ENCODE data around the gene OR2T4. TPM values are rescaled to one million over a fixed set of nuclear protein-coding genes. Genes with fewer than 3 reads are reported as not detected.

The OR2T4 gene
- polyA plus RNA-seq, 1 donor from 2014 or later: not detected

DNA sequence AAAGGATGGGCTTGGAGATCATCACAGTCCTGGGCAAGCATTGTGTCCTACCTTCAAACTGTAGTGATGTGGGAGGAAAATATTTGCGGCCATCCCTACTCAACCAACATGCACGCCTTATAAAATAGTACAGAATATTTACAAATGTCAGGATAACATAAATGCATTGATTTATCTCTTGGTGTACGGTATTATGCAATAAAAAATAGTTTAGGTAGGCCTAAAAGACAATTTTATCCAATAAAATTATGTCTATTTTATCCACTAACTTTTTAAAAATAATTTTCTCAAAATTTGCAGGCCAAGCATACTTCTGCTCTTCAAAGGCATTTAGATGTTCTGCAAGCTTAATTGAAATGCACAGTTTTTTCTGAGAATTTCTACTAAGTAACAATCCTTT lies 41.3 kb downstream of the OR2T4 start, which contains the start of gene OR2T1:
Gene OR2T1, plus strand, starts transcription at position 301 of the 400 bp plus-strand sequence. CDS start 3,100 bp downstream, outside the sequence.
- Histone ChIP-seq H3K79me2 (replicated peaks; ENCODE audit: insufficient read depth, low read length) (no peaks in the 10 kb centered on the region), H3K9me2 (ENCODE audit: insufficient read depth, low read length) (no peaks in the 10 kb centered on the region), H3F3A (ENCODE audit: insufficient read depth, low read length, poor library complexity, severe bottlenecking) (no peaks in the 10 kb centered on the region), H3K36me3 (ENCODE audit: insufficient read depth, low read length) (no peaks in the 10 kb centered on the region), H3K27me3 (ENCODE audit: insufficient read depth, low read depth, low read length) (no peaks in the 10 kb centered on the region), H3K9ac (ENCODE audit: low read length) (no peak within 1 kb of the TSS), H3K4me2 (ENCODE audit: low read length) (no peak within 1 kb of the TSS), H4K20me1 (ENCODE audit: insufficient read depth) (no peaks in the 10 kb centered on the region), H3K9me3 (ENCODE audit: low read length) (peaks cover 6% of the 10 kb centered on the region), H3K27ac (ENCODE audit: low read length) (no peak within 1 kb of the TSS), H3K4me3 (ENCODE audit: low read length) (no peak within 1 kb of the TSS), H2AFZ (ENCODE audit: low read depth, low read length) (no peak within 1 kb of the TSS)
- TF ChIP-seq, protein P1, sequence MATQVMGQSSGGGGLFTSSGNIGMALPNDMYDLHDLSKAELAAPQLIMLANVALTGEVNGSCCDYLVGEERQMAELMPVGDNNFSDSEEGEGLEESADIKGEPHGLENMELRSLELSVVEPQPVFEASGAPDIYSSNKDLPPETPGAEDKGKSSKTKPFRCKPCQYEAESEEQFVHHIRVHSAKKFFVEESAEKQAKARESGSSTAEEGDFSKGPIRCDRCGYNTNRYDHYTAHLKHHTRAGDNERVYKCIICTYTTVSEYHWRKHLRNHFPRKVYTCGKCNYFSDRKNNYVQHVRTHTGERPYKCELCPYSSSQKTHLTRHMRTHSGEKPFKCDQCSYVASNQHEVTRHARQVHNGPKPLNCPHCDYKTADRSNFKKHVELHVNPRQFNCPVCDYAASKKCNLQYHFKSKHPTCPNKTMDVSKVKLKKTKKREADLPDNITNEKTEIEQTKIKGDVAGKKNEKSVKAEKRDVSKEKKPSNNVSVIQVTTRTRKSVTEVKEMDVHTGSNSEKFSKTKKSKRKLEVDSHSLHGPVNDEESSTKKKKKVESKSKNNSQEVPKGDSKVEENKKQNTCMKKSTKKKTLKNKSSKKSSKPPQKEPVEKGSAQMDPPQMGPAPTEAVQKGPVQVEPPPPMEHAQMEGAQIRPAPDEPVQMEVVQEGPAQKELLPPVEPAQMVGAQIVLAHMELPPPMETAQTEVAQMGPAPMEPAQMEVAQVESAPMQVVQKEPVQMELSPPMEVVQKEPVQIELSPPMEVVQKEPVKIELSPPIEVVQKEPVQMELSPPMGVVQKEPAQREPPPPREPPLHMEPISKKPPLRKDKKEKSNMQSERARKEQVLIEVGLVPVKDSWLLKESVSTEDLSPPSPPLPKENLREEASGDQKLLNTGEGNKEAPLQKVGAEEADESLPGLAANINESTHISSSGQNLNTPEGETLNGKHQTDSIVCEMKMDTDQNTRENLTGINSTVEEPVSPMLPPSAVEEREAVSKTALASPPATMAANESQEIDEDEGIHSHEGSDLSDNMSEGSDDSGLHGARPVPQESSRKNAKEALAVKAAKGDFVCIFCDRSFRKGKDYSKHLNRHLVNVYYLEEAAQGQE (IDR thresholded peaks at IDR 0.05; ENCODE audit: borderline replicate concordance): no peak
- TF ChIP-seq RAD21 (conservative IDR thresholded peaks at IDR 0.05) (no peak), MXI1 (conservative IDR thresholded peaks at IDR 0.05; ENCODE audit: poor library complexity, severe bottlenecking) (no peak), SMC3 (conservative IDR thresholded peaks at IDR 0.05; ENCODE audit: poor library complexity) (no peak), TAF1 (IDR thresholded peaks at IDR 0.05; ENCODE audit: low read depth) (no peak), EP300 (conservative IDR thresholded peaks at IDR 0.05; ENCODE audit: poor library complexity, severe bottlenecking) (no peak), POLR2AphosphoS5 (IDR thresholded peaks at IDR 0.05) (no peak), EZH2 (IDR thresholded peaks at IDR 0.05; ENCODE audit: borderline replicate concordance, insufficient read depth, low read length, poor library complexity, severe bottlenecking) (no peak)
- TF ChIP-seq, protein P2, sequence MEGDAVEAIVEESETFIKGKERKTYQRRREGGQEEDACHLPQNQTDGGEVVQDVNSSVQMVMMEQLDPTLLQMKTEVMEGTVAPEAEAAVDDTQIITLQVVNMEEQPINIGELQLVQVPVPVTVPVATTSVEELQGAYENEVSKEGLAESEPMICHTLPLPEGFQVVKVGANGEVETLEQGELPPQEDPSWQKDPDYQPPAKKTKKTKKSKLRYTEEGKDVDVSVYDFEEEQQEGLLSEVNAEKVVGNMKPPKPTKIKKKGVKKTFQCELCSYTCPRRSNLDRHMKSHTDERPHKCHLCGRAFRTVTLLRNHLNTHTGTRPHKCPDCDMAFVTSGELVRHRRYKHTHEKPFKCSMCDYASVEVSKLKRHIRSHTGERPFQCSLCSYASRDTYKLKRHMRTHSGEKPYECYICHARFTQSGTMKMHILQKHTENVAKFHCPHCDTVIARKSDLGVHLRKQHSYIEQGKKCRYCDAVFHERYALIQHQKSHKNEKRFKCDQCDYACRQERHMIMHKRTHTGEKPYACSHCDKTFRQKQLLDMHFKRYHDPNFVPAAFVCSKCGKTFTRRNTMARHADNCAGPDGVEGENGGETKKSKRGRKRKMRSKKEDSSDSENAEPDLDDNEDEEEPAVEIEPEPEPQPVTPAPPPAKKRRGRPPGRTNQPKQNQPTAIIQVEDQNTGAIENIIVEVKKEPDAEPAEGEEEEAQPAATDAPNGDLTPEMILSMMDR (IDR thresholded peaks at IDR 0.05; ENCODE audit: poor library complexity, severe bottlenecking): no peak

DNA sequence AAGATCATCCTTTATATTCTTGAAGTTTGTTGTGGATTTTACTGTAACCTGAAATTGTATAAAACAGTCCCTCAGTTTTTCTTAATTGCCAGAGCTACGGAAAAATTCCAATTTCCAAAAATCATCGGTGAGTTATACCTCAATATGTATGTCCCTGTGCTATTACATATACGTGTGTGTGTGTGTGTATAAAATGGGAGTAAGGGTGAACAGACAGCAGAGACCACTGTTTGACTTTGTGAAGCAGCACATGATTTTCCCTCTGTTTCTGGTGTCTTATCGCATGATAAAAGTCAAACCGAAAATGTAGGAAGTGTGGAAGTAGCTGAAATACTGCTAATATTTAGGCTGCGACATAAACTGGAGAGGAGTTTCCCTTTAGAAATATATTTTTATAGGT lies 42.6 kb downstream of the OR2T4 start:
- Histone ChIP-seq H3K4me3 (ENCODE audit: low read length) (no peak overlapping the region), H3K4me2 (ENCODE audit: low read length) (no peak overlapping the region), H4K20me1 (ENCODE audit: insufficient read depth) (no peaks in the 10 kb centered on the region), H3K36me3 (ENCODE audit: insufficient read depth, low read length) (no peaks in the 10 kb centered on the region), H3K79me2 (replicated peaks; ENCODE audit: insufficient read depth, low read length) (no peaks in the 10 kb centered on the region), H3K9ac (ENCODE audit: low read length) (no peak overlapping the region), H3K27ac (ENCODE audit: low read length) (no peak overlapping the region), H3K9me3 (ENCODE audit: low read length) (peaks cover 4% of the 10 kb centered on the region), H3F3A (ENCODE audit: insufficient read depth, low read length, poor library complexity, severe bottlenecking) (no peaks in the 10 kb centered on the region), H3K27me3 (ENCODE audit: insufficient read depth, low read depth, low read length) (no peaks in the 10 kb centered on the region), H2AFZ (ENCODE audit: low read depth, low read length) (no peak overlapping the region), H3K9me2 (ENCODE audit: insufficient read depth, low read length) (no peaks in the 10 kb centered on the region)
- TF ChIP-seq EZH2 (IDR thresholded peaks at IDR 0.05; ENCODE audit: borderline replicate concordance, insufficient read depth, low read length, poor library complexity, severe bottlenecking) (no peak), EP300 (conservative IDR thresholded peaks at IDR 0.05; ENCODE audit: poor library complexity, severe bottlenecking) (no peak), SMC3 (conservative IDR thresholded peaks at IDR 0.05; ENCODE audit: poor library complexity) (no peak), MXI1 (conservative IDR thresholded peaks at IDR 0.05; ENCODE audit: poor library complexity, severe bottlenecking) (no peak), POLR2AphosphoS5 (IDR thresholded peaks at IDR 0.05) (no peak), RAD21 (conservative IDR thresholded peaks at IDR 0.05) (no peak), TAF1 (IDR thresholded peaks at IDR 0.05; ENCODE audit: low read depth) (no peak)
- TF ChIP-seq, protein P1 (IDR thresholded peaks at IDR 0.05; ENCODE audit: borderline replicate concordance): no peak
- TF ChIP-seq, protein P2 (IDR thresholded peaks at IDR 0.05; ENCODE audit: poor library complexity, severe bottlenecking): no peak
